Heart left ventricle (tissue), 13 donors: Measurements from ENCODE around the gene GABRR1.

Experiments used
- POLR2A ChIP-seq, 2 donors: fragments of 450-650 bp; IDR thresholded peaks; one replicate each; pipeline ENCODE4 v1.6.1; 2017; ENCODE audit warnings: antibody characterized with exemption in 2 of 2, mild to moderate bottlenecking in 2 of 2, moderate library complexity in 2 of 2
- TF ChIP-seq, protein P1 (sequence below), 12 donors: fragments of 200-600 bp; sonication (generic) in 4 of 12; IDR thresholded peaks; one replicate each; pipeline versions ENCODE4 v1.5.0 to v1.8.0; 2018 to 2022; ENCODE audit warnings: antibody characterized with exemption in 12 of 12, mild to moderate bottlenecking in 5 of 12
- donor health status: ischemic (EF 13 %, LVEDD 7.1; RV severe dilation, severe dysfunction).
- donor health status: DM: no; HTN: yes; CAD: no.
- donor health status: DM: no; HTN: no; CAD: no.
- donor health status: ischemic (EF 25% LVEDD 6.9; RV normal size, moderate dysfunction).
- donor health status: ischemic (EF 25% LVEDD 5.7; RV mildly dilated, moderate dysfunction).
- donor health status: ischemic (EF 35%, LVEDD 5.7; RV mildly dilated, moderate dysfunction).
- donor health status: nonischemic (EF 11% LVEDD 7.7; RV severe dilation, severe dysfunction).
- donor health status: DM: yes; HTN: yes; CAD: no.
- donor health status: PGD.
- donor health status: ischemic (EF 29% LVEDD 5.4; RV normal size, mild dysfunction).
- donor health status: nonischemic (EF 23%, LVEDD 6.1; RV moderate dilation, normal function).

DNA sequence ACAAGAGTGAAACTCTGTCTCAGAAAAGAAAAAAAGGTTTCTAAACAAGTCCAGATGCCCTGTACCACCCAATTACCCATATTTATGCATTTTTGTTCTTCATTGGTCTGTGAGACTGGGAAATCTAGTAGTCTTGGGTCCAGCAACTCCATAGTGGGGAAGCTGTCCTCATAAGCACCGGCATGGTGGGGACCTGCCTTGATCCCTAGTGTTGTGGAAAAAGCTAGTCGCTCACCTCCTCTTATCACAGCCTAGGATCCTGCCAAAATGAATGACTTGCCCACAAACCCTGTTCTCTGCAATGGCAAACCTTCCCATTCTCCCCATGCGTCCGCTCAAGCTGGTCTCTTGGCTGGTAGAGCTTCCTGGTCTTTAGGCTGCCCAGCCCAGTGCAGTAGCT, 38.3 kb upstream of the GABRR1 start:
- TF ChIP-seq, protein P1, sequence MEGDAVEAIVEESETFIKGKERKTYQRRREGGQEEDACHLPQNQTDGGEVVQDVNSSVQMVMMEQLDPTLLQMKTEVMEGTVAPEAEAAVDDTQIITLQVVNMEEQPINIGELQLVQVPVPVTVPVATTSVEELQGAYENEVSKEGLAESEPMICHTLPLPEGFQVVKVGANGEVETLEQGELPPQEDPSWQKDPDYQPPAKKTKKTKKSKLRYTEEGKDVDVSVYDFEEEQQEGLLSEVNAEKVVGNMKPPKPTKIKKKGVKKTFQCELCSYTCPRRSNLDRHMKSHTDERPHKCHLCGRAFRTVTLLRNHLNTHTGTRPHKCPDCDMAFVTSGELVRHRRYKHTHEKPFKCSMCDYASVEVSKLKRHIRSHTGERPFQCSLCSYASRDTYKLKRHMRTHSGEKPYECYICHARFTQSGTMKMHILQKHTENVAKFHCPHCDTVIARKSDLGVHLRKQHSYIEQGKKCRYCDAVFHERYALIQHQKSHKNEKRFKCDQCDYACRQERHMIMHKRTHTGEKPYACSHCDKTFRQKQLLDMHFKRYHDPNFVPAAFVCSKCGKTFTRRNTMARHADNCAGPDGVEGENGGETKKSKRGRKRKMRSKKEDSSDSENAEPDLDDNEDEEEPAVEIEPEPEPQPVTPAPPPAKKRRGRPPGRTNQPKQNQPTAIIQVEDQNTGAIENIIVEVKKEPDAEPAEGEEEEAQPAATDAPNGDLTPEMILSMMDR (IDR thresholded peaks at IDR 0.05): no peak
- no peak for TF ChIP-seq POLR2A (IDR thresholded peaks at IDR 0.05)
